CD4-positive, CD25-positive, alpha-beta regulatory T cell (primary cell): ENCODE results near the gene SNAPC4. TPM values are rescaled to one million over a fixed set of nuclear protein-coding genes. Genes with fewer than 3 reads are reported as not detected.
A peak's percentile ranks its signal among the peaks of the same experiment; 100 is the strongest.

ENCODE experiments used
- ATAC-seq, 2 donors: fragments of 150-1000 bp; cut with Tn5 transposase; one replicate each; pipeline ENCODE4 v1.10.0; 2021; ENCODE audit warnings: low read depth in 2 of 2, moderate number of reproducible peaks in 2 of 2, moderate library complexity in 1 of 2
- DNase-seq, 3 donors: peaks; one replicate each; pipeline versions ENCODE4 v3.0.0 to v3.0.0-alpha.2; 2012 to 2022; ENCODE audit warnings: mixed read lengths in 1 of 3
- H3K27ac ChIP-seq: one replicate; pipeline ENCODE4 v1.7.0; 2013; ENCODE audit warnings: mild to moderate bottlenecking, low read length; ENCODE audit not compliant: insufficient read depth, poor library complexity, severe bottlenecking
- H3K27me3 ChIP-seq: one replicate; pipeline ENCODE4 v1.7.0; 2013; ENCODE audit warnings: low read length; ENCODE audit not compliant: control insufficient read depth, insufficient read depth
- H3K36me3 ChIP-seq: one replicate; pipeline ENCODE4 v1.7.0; 2013; ENCODE audit warnings: mild to moderate bottlenecking, low read length, moderate library complexity; ENCODE audit not compliant: control insufficient read depth, insufficient read depth
- H3K4me1 ChIP-seq: 2 replicates; pipeline ENCODE4 v1.7.0; 2013; ENCODE audit warnings: mild to moderate bottlenecking, low read length; ENCODE audit not compliant: insufficient read depth, control insufficient read depth, poor library complexity, severe bottlenecking
- H3K4me3 ChIP-seq: one replicate; pipeline ENCODE4 v1.7.0; 2013; ENCODE audit warnings: low read depth, mild to moderate bottlenecking, low read length, moderate library complexity
- H3K9me3 ChIP-seq, 2 experiments: 1 replicate in 1 of 2; 2 replicates in 1 of 2; pipeline ENCODE4 v1.7.0; 2013; ENCODE audit warnings: low read length in 2 of 2, mild to moderate bottlenecking in 1 of 2, moderate library complexity in 1 of 2; ENCODE audit not compliant: control insufficient read depth in 2 of 2
- H3K27ac Mint-ChIP-seq, 3 donors: one replicate each; pipeline ENCODE4 v1.8.0; 2020 to 2022; ENCODE audit warnings: mild to moderate bottlenecking in 3 of 3, mixed read lengths in 3 of 3, moderate library complexity in 2 of 3
- H3K27me3 Mint-ChIP-seq: one replicate; pipeline ENCODE4 v1.8.0; 2022; ENCODE audit warnings: mild to moderate bottlenecking, mixed read lengths
- H3K36me3 Mint-ChIP-seq: one replicate; pipeline ENCODE4 v1.8.0; 2020; ENCODE audit warnings: mixed read lengths
- H3K4me1 Mint-ChIP-seq, 4 donors: one replicate each; pipeline ENCODE4 v1.8.0; 2020 to 2022; ENCODE audit warnings: mixed read lengths in 4 of 4, mild to moderate bottlenecking in 1 of 4
- H3K4me3 Mint-ChIP-seq, 4 donors: one replicate each; pipeline ENCODE4 v1.8.0; 2020 to 2022; ENCODE audit warnings: mild to moderate bottlenecking in 4 of 4, mixed read lengths in 4 of 4, moderate library complexity in 3 of 4
- H3K9me3 Mint-ChIP-seq, 7 donors: one replicate each; pipeline ENCODE4 v1.8.0; 2020 to 2022; ENCODE audit warnings: mixed read lengths in 7 of 7, mild to moderate bottlenecking in 3 of 7, moderate library complexity in 2 of 7
- polyA plus RNA-seq, 4 donors: library from polyadenylated mRNA; unstranded; fragments of 300-500 nt; fragmentation: Illumina TruSeq; gene quantifications; one replicate each; pipeline ENCODE4 v1.2.3, GENCODE V29; 2021
- total RNA-seq: library from RNA; stranded (reverse); gene quantifications from one replicate; pipeline ENCODE4 v1.2.3, GENCODE V29; 2022

Gene SNAPC4
- total and polyA plus RNA-seq, 5 donors from 2014 or later, result 0.40 to 13.3 (median 1.1) TPM

- Histone ChIP-seq H3K4me3 (no peak overlapping the region), H3K36me3 (peaks cover 43% of the 10 kb centered on the region), H3K4me1 (peaks cover 22% of the 10 kb centered on the region), H3K27me3 (no peaks in the 10 kb centered on the region), H3K9me3 (no peaks in the 10 kb centered on the region), H3K27ac (no peak overlapping the region)
- H3K4me3 Mint-ChIP-seq, result no peak overlapping the region
- no peak for ATAC-seq
- peaks cover 0 to 15% (median 6%) of the 10 kb centered on the region in 4 donors for H3K4me1 Mint-ChIP-seq
- peak overlapping the region in 1 of 3 donors; percentile 71 for H3K27ac Mint-ChIP-seq
- no peak for DNase-seq
- peaks cover 4% of the 10 kb centered on the region for H3K27me3 Mint-ChIP-seq
- peaks cover 22% of the 10 kb centered on the region for H3K36me3 Mint-ChIP-seq
- peaks cover 0 to 2% (median 0%) of the 10 kb centered on the region in 7 donors for H3K9me3 Mint-ChIP-seq
Observed at GRCh38 chr9:136442265-136442664, 42.3 kb upstream of the SNAPC4 start.

GRCh38 chr9:136441681-136442245, 41.8 kb upstream of the SNAPC4 start:
- ATAC-seq (no peak), DNase-seq (no peak)
- Mint-ChIP-seq H3K9me3 (peaks cover 0 to 2% (median 0%) of the 10 kb centered on the region in 7 donors), H3K4me1 (peaks cover 0 to 20% (median 10%) of the 10 kb centered on the region in 4 donors), H3K27ac (peak overlapping the region in 1 of 3 donors; percentile 69), H3K4me3 (peak overlapping the region in 2 of 4 donors; percentile 26 to 50), H3K36me3 (peaks cover 21% of the 10 kb centered on the region), H3K27me3 (peaks cover 4% of the 10 kb centered on the region)
- H3K4me1 ChIP-seq, result peaks cover 27% of the 10 kb centered on the region
- H3K4me3 ChIP-seq, result no peak overlapping the region
- H3K9me3 ChIP-seq, result no peaks in the 10 kb centered on the region
- H3K27ac ChIP-seq, result no peak overlapping the region
- peaks cover 38% of the 10 kb centered on the region for H3K36me3 ChIP-seq
- H3K27me3 ChIP-seq, result no peaks in the 10 kb centered on the region

GRCh38 chr9:136441191-136441680, 41.3 kb upstream of the SNAPC4 start:
- DNase-seq (no peak), ATAC-seq (no peak)
- H3K36me3 Mint-ChIP-seq, result peaks cover 17% of the 10 kb centered on the region
- Histone ChIP-seq H3K27me3 (no peaks in the 10 kb centered on the region), H3K27ac (no peak overlapping the region), H3K9me3 (no peaks in the 10 kb centered on the region), H3K36me3 (peaks cover 35% of the 10 kb centered on the region), H3K4me3 (no peak overlapping the region), H3K4me1 (peaks cover 32% of the 10 kb centered on the region)
- H3K9me3 Mint-ChIP-seq, result peaks cover 0 to 2% (median 0%) of the 10 kb centered on the region in 7 donors
- H3K4me1 Mint-ChIP-seq, result peaks cover 0 to 26% (median 14%) of the 10 kb centered on the region in 4 donors
- H3K27ac Mint-ChIP-seq, result peak overlapping the region in 1 of 3 donors; percentile 69
- H3K27me3 Mint-ChIP-seq, result peaks cover 4% of the 10 kb centered on the region
- peak overlapping the region in 2 of 4 donors; percentile 26 to 68 for H3K4me3 Mint-ChIP-seq

- H3K27me3 ChIP-seq, result no peaks in the 10 kb centered on the region
- Mint-ChIP-seq H3K4me3 (peak within 1 kb of the TSS; percentile 87 to 95 (median 92)), H3K4me1 (peaks cover 0 to 32% (median 19%) of the 10 kb centered on the region in 4 donors), H3K27ac (peak within 1 kb of the TSS in 1 of 3 donors; percentile 79), H3K9me3 (peaks cover 0 to 2% (median 0%) of the 10 kb centered on the region in 7 donors), H3K36me3 (peaks cover 22% of the 10 kb centered on the region), H3K27me3 (peaks cover 4% of the 10 kb centered on the region)
- peak within 1 kb of the TSS; percentile 65 for H3K27ac ChIP-seq
- DNase-seq (peak; percentile 73 to 84 (median 76)), ATAC-seq (peak; percentile 82 to 85)
- H3K36me3 ChIP-seq, result peaks cover 24% of the 10 kb centered on the region
- H3K4me1 ChIP-seq, result peaks cover 33% of the 10 kb centered on the region
- peak within 1 kb of the TSS; percentile 56 for H3K4me3 ChIP-seq
- no peaks in the 10 kb centered on the region for H3K9me3 ChIP-seq
Observed at GRCh38 chr9:136439481-136440408, 39.8 kb upstream of the SNAPC4 start, which contains the start of gene INPP5E. TSS of gene INPP5E (minus strand) at chr9:136439845. CDS start at chr9:136439419, 426 bp downstream.

- Histone ChIP-seq H3K4me3 (peak overlapping the region; percentile 56), H3K27ac (peak overlapping the region; percentile 65), H3K4me1 (peaks cover 33% of the 10 kb centered on the region), H3K36me3 (peaks cover 18% of the 10 kb centered on the region), H3K27me3 (no peaks in the 10 kb centered on the region), H3K9me3 (no peaks in the 10 kb centered on the region)
- Mint-ChIP-seq H3K4me1 (peaks cover 0 to 32% (median 19%) of the 10 kb centered on the region in 4 donors), H3K27me3 (peaks cover 4% of the 10 kb centered on the region), H3K27ac (peak overlapping the region in 2 of 3 donors; percentile 69 to 81), H3K36me3 (peaks cover 19% of the 10 kb centered on the region), H3K4me3 (peak overlapping the region; percentile 87 to 95 (median 92)), H3K9me3 (peaks cover 0 to 2% (median 0%) of the 10 kb centered on the region in 7 donors)
- DNase-seq, result peak; percentile 41 to 68 (median 44)
- ATAC-seq, result peak; percentile 59 to 64
Observed at GRCh38 chr9:136438548-136439480, 38.8 kb upstream of the SNAPC4 start.

DNA sequence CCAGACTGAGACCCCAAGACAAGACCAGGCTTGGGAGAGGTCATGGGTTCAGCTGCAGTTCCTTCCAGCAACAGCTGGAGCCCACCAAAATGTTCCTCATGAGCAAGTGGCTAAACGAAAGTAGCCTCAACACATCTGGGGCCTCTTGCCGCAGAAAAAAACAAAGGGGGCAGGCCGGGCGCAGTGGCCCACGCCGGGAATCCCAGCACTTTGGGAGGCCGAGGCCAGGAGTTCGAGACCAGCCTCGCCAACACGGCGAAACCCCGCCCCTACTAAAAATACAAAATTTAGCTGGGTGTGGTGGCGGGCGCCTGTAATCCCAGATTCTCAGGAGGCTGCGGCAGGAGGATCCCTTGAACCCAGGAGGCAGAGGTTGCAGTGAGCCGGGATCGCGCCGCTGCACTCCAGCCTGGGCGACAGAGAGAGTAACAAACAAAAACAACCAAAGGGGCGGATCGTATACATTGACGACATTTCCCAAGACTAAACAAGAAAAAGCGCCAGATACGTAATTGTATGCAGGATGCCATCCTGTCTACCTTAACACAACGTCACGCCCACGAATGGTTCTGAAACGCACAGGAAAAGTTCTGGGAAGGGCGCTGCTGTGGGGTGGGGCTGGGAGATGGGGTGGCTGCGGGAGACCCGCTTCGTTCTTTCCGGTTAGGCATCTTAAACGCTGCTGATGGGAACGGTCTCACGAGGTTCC, 38.0 kb upstream of the SNAPC4 start:
- ATAC-seq, result no peak
- DNase-seq, result peak in 1 of 3 donors; percentile 14
- H3K4me3 ChIP-seq, result peak overlapping the region; percentile 56

More for the DNA sequence above, 38.0 kb upstream of the SNAPC4 start:
- Mint-ChIP-seq H3K27ac (peak overlapping the region; percentile 32 to 81 (median 69)), H3K36me3 (peaks cover 16% of the 10 kb centered on the region), H3K4me1 (peaks cover 0 to 29% (median 19%) of the 10 kb centered on the region in 4 donors), H3K9me3 (peaks cover 0 to 2% (median 0%) of the 10 kb centered on the region in 7 donors), H3K27me3 (peaks cover 4% of the 10 kb centered on the region), H3K4me3 (peak overlapping the region; percentile 87 to 95 (median 92))
- Histone ChIP-seq H3K9me3 (no peaks in the 10 kb centered on the region), H3K27me3 (no peaks in the 10 kb centered on the region), H3K36me3 (peaks cover 9% of the 10 kb centered on the region), H3K4me1 (peaks cover 33% of the 10 kb centered on the region), H3K27ac (peak overlapping the region; percentile 65)
